Loucy (cell line): ENCODE measurements around the gene UBE2K.

Experiments
- EZH2phosphoT487 ChIP-seq: fragments of 200-600 bp; IDR thresholded peaks from 2 replicates; pipeline ENCODE4 v1.6.1; 2018; ENCODE audit warnings: antibody characterized with exemption, mild to moderate bottlenecking, moderate library complexity, borderline replicate concordance
- TF ChIP-seq, protein P1 (sequence below): fragments of 200-600 bp; sonication (generic); conservative IDR thresholded peaks from 2 replicates; pipeline ENCODE4 v1.5.1; 2014; ENCODE audit warnings: mild to moderate bottlenecking, antibody characterized with exemption, low read length

DNA sequence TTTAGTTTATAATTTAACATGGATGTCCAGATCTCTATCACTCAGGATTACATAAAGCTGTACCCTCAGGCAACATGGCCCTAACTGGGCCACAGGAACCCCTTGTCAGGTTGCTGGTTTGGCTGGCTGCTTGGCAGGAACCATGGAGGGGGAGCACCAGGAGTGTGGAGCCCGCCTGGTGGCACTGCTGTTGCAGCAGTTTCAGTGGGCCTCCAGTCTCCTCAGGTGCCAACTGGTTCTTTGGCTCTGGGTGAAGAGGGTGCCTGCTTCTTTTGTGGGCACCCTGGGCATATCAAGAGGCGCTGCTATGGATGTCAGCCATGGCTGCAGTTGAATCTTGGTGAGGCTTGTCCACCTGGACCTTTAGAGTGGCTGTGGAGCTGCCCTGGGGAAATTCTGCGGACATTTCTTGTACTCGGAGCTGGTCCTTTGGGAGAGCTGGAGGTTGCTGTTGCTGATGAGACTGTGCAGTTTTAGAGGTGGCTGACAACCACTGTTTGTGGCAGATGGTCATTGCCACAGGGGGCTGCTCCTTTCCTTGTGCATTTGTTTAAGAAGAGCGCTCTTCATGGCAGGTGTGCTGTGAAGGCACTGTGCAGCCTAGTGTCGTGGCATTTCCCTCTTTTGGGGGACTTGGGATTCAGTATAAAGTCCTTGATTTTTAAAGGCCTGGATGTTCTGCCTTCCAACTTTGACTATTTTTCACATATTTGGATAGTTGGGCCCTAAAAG lies 48.9 kb upstream of the UBE2K start:
- TF ChIP-seq, protein P1, sequence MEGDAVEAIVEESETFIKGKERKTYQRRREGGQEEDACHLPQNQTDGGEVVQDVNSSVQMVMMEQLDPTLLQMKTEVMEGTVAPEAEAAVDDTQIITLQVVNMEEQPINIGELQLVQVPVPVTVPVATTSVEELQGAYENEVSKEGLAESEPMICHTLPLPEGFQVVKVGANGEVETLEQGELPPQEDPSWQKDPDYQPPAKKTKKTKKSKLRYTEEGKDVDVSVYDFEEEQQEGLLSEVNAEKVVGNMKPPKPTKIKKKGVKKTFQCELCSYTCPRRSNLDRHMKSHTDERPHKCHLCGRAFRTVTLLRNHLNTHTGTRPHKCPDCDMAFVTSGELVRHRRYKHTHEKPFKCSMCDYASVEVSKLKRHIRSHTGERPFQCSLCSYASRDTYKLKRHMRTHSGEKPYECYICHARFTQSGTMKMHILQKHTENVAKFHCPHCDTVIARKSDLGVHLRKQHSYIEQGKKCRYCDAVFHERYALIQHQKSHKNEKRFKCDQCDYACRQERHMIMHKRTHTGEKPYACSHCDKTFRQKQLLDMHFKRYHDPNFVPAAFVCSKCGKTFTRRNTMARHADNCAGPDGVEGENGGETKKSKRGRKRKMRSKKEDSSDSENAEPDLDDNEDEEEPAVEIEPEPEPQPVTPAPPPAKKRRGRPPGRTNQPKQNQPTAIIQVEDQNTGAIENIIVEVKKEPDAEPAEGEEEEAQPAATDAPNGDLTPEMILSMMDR, result no peak
- no peak for TF ChIP-seq EZH2phosphoT487
